H1 (cell line): ENCODE measurements around the gene THRB. TPM values are rescaled to one million over a fixed set of nuclear protein-coding genes. Genes with fewer than 3 reads are reported as not detected.

ENCODE experiments used
- CTCF ChIA-PET: fragments of 300-600 bp; sonication (Branson Sonifier 250); formaldehyde crosslinking; loops from one replicate; lab custom pipeline; 2021; ENCODE audit not compliant: partially characterized antibody; lab: Charles Lee
- POLR2A ChIA-PET: fragments of 300-600 bp; sonication (Branson Sonifier 250); formaldehyde crosslinking; loops from one replicate; lab custom pipeline; 2021; ENCODE audit warnings: inconsistent platforms; ENCODE audit not compliant: partially characterized antibody; lab: Charles Lee
- DNase-seq, 2 experiments: peaks; one replicate each; pipeline versions ENCODE4 v3.0.0 to v3.0.0-alpha.2; 2010 to 2022; ENCODE audit warnings: low spot score in 2 of 2, low read depth in 1 of 2, mixed read lengths in 1 of 2
- FAIRE-seq: peaks from 2 replicates; lab custom pipeline; 2011; peaks lifted over from hg19 to GRCh38; lab: Jason Lieb, UNC
- H2AFZ ChIP-seq: 2 replicates; pipeline ENCODE4 v1.8.1; 2012; ENCODE audit warnings: low read length, inconsistent platforms
- H2AK5ac ChIP-seq: 2 replicates; pipeline ENCODE4 v1.6.1; 2013; ENCODE audit warnings: low read depth, low read length
- H2BK120ac ChIP-seq: replicated peaks from 2 replicates; pipeline ENCODE3; 2013; ENCODE audit warnings: low read depth, low read length, inconsistent platforms
- H2BK12ac ChIP-seq: 2 replicates; pipeline ENCODE4 v1.6.1; 2013; ENCODE audit warnings: low read depth, low read length
- H2BK15ac ChIP-seq: 2 replicates; pipeline ENCODE4 v1.6.1; 2013; ENCODE audit warnings: low read length
- H2BK20ac ChIP-seq: 2 replicates; pipeline ENCODE4 v1.6.1; 2013; ENCODE audit warnings: low read length
- H2BK5ac ChIP-seq: 2 replicates; pipeline ENCODE4 v1.6.1; 2013; ENCODE audit warnings: low read depth, low read length
- H3K14ac ChIP-seq: 2 replicates; pipeline ENCODE4 v1.6.1; 2013; ENCODE audit warnings: inconsistent platforms; ENCODE audit not compliant: insufficient read length
- H3K18ac ChIP-seq: 2 replicates; pipeline ENCODE4 v1.6.1; 2013; ENCODE audit warnings: low read length; ENCODE audit errors: extremely low read depth
- H3K23ac ChIP-seq: 2 replicates; pipeline ENCODE4 v1.6.1; 2013; ENCODE audit warnings: inconsistent platforms; ENCODE audit not compliant: insufficient read length
- H3K23me2 ChIP-seq: 2 replicates; pipeline ENCODE4 v1.6.1; 2013; ENCODE audit warnings: low read depth, low read length
- H3K27ac ChIP-seq: 2 replicates; pipeline ENCODE4 v1.6.1; 2011; ENCODE audit warnings: low read depth, low read length, inconsistent platforms
- H3K27me3 ChIP-seq, 4 experiments: replicated peaks in 1 of 4; 1 replicate in 1 of 4; 2 replicates in 3 of 4; pipeline versions ENCODE4 v1.6.1 to v1.8.1; 2011 to 2013; ENCODE audit warnings: low read length in 3 of 4, mild to moderate bottlenecking in 3 of 4, inconsistent platforms in 2 of 4, mixed read lengths in 2 of 4, moderate library complexity in 1 of 4; ENCODE audit not compliant: control insufficient read depth in 3 of 4, insufficient read depth in 3 of 4; ENCODE audit errors: extremely low read depth in 1 of 4
- H3K36me3 ChIP-seq, 4 experiments: 2 replicates each; pipeline versions ENCODE4 v1.6.1 to v1.8.1; 2011 to 2013; ENCODE audit warnings: mild to moderate bottlenecking in 4 of 4, low read length in 3 of 4, moderate library complexity in 2 of 4, control low read depth in 1 of 4, inconsistent platforms in 1 of 4; ENCODE audit not compliant: insufficient read depth in 4 of 4, control insufficient read depth in 2 of 4
- H3K4ac ChIP-seq: replicated peaks from 2 replicates; pipeline ENCODE3; 2013; ENCODE audit warnings: low read length, low read depth, mixed read lengths, inconsistent platforms; ENCODE audit not compliant: insufficient read length
- H3K4me1 ChIP-seq, 4 experiments: replicated peaks in 1 of 4; 1 replicate in 1 of 4; 2 replicates in 3 of 4; pipeline versions ENCODE4 v1.6.1 to v1.8.1; 2011 to 2013; ENCODE audit warnings: low read length in 3 of 4, inconsistent platforms in 2 of 4, mixed read lengths in 1 of 4; ENCODE audit not compliant: insufficient read depth in 4 of 4, control insufficient read depth in 3 of 4
- H3K4me2 ChIP-seq, 2 experiments: 2 replicates each; pipeline versions ENCODE4 v1.6.1 to v1.8.1; 2011 to 2013; ENCODE audit warnings: low read depth in 2 of 2, low read length in 2 of 2, control low read depth in 1 of 2, inconsistent platforms in 1 of 2, mild to moderate bottlenecking in 1 of 2; ENCODE audit not compliant: insufficient read depth in 1 of 2
- H3K4me3 ChIP-seq, 4 experiments: fragments of 200-600, 300-600 bp in 1 of 4; sonication (generic), shearing (Covaris generic), sonication (Bioruptor Twin) in 1 of 4; 2 replicates each; pipeline versions ENCODE4 v1.5.1 to v1.8.1; 2011 to 2016; ENCODE audit warnings: low read length in 4 of 4, low read depth in 3 of 4, control low read depth in 2 of 4, inconsistent platforms in 2 of 4, mild to moderate bottlenecking in 2 of 4, mixed read lengths in 1 of 4, moderate library complexity in 1 of 4; ENCODE audit not compliant: insufficient read depth in 2 of 4; ENCODE audit errors: extremely low read depth in 1 of 4
- H3K56ac ChIP-seq: replicated peaks from 2 replicates; pipeline ENCODE3; 2013; ENCODE audit warnings: low read depth, mild to moderate bottlenecking, mixed read lengths, low read length, inconsistent platforms; ENCODE audit not compliant: insufficient read length
- H3K79me1 ChIP-seq: 2 replicates; pipeline ENCODE4 v1.6.1; 2013; ENCODE audit warnings: low read depth, low read length, control low read depth
- H3K79me2 ChIP-seq, 2 experiments: 2 replicates each; pipeline versions ENCODE4 v1.6.1 to v1.8.1; 2012 to 2013; ENCODE audit warnings: low read length in 2 of 2, mild to moderate bottlenecking in 2 of 2, inconsistent platforms in 1 of 2; ENCODE audit not compliant: insufficient read depth in 2 of 2, control insufficient read depth in 1 of 2
- H3K9ac ChIP-seq, 4 experiments: replicated peaks in 1 of 4; 1 replicate in 1 of 4; 2 replicates in 3 of 4; pipeline versions ENCODE4 v1.6.1 to v1.8.1; 2011 to 2013; ENCODE audit warnings: low read depth in 3 of 4, low read length in 3 of 4, control low read depth in 2 of 4, mild to moderate bottlenecking in 2 of 4, moderate library complexity in 2 of 4, inconsistent platforms in 1 of 4; ENCODE audit errors: extremely low read depth in 1 of 4
- H3K9me3 ChIP-seq, 2 experiments: 2 replicates each; pipeline versions ENCODE4 v1.6.1 to v1.8.1; 2012 to 2013; ENCODE audit warnings: mild to moderate bottlenecking in 2 of 2, moderate library complexity in 2 of 2, control low read depth in 1 of 2, inconsistent platforms in 1 of 2, low read depth in 1 of 2, low read length in 1 of 2, mixed read lengths in 1 of 2; ENCODE audit not compliant: insufficient read depth in 2 of 2
- H4K20me1 ChIP-seq, 2 experiments: replicated peaks in 1 of 2; 2 replicates each; pipeline versions ENCODE3 to v1.8.1; 2011 to 2013; ENCODE audit warnings: inconsistent platforms in 2 of 2, low read length in 2 of 2, mild to moderate bottlenecking in 1 of 2; ENCODE audit not compliant: insufficient read depth in 2 of 2, control insufficient read depth in 1 of 2
- H4K5ac ChIP-seq: 2 replicates; pipeline ENCODE4 v1.6.1; 2013; ENCODE audit warnings: low read length, low read depth, mixed read lengths, inconsistent platforms; ENCODE audit not compliant: insufficient read length
- H4K8ac ChIP-seq: 2 replicates; pipeline ENCODE4 v1.8.0; 2013; ENCODE audit warnings: mild to moderate bottlenecking, moderate library complexity, low read length, inconsistent platforms; ENCODE audit not compliant: insufficient read depth; ENCODE audit errors: extremely low read depth
- H4K91ac ChIP-seq: replicated peaks from 2 replicates; pipeline ENCODE3; 2013; ENCODE audit warnings: low read length, mixed read lengths, inconsistent platforms; ENCODE audit not compliant: insufficient read length
- EGR1 ChIP-seq: IDR thresholded peaks from 2 replicates; pipeline ENCODE4 v1.6.1; 2011; ENCODE audit warnings: low read depth, low read length, borderline replicate concordance
- MAFK ChIP-seq: IDR thresholded peaks from 2 replicates; pipeline ENCODE4 v1.6.1; 2012; ENCODE audit warnings: low read depth, mild to moderate bottlenecking, improper control_type of control experiment, low read length
- NANOG ChIP-seq: IDR thresholded peaks from 2 replicates; pipeline ENCODE4 v1.6.1; 2011; ENCODE audit warnings: low read length, low read depth, mild to moderate bottlenecking, inconsistent platforms; ENCODE audit not compliant: insufficient read depth, poor library complexity, severe bottlenecking
- NRF1 ChIP-seq: IDR thresholded peaks from 2 replicates; pipeline ENCODE4 v1.6.1; 2011; ENCODE audit warnings: mild to moderate bottlenecking, low read depth, low read length, improper control_type of control experiment
- RAD21 ChIP-seq, 2 experiments: IDR thresholded peaks in 1 of 2; conservative IDR thresholded peaks in 1 of 2; 2 replicates each; pipeline ENCODE4 v1.6.1; 2011; ENCODE audit warnings: low read depth in 2 of 2, low read length in 2 of 2, improper control_type of control experiment in 1 of 2, inconsistent platforms in 1 of 2, mild to moderate bottlenecking in 1 of 2, moderate library complexity in 1 of 2
- RXRA ChIP-seq: IDR thresholded peaks from 2 replicates; pipeline ENCODE4 v1.6.1; 2011; ENCODE audit warnings: low read depth, mild to moderate bottlenecking, low read length, moderate library complexity; ENCODE audit not compliant: insufficient read depth
- SIX5 ChIP-seq: IDR thresholded peaks from 2 replicates; pipeline ENCODE4 v1.6.1; 2011; ENCODE audit warnings: mild to moderate bottlenecking, low read depth, low read length
- SP1 ChIP-seq: IDR thresholded peaks from 2 replicates; pipeline ENCODE4 v1.6.1; 2011; ENCODE audit warnings: low read depth, low read length
- SP2 ChIP-seq: IDR thresholded peaks from 2 replicates; pipeline ENCODE4 v1.6.1; 2012; ENCODE audit warnings: mild to moderate bottlenecking, low read length, inconsistent platforms
- TAF1 ChIP-seq: IDR thresholded peaks from 2 replicates; pipeline ENCODE4 v1.6.1; 2011; ENCODE audit warnings: mild to moderate bottlenecking, low read depth, low read length
- YY1 ChIP-seq: IDR thresholded peaks from 2 replicates; pipeline ENCODE4 v1.6.1; 2011; ENCODE audit warnings: low read depth, mild to moderate bottlenecking, low read length
- WGBS, 2 experiments: shearing (Covaris generic) in 1 of 2; methylation state at CpG; one replicate each; pipeline versions ENCODE4 v1.1.6 to v1.1.7; 2013 to 2015; ENCODE audit warnings: low lambda C conversion rate in 2 of 2, mixed read lengths in 2 of 2, inconsistent platforms in 1 of 2, low coverage in 1 of 2, missing lambda C conversion rate in 1 of 2; ENCODE audit not compliant: insufficient replicate concordance in 2 of 2, insufficient coverage in 1 of 2, insufficient read length in 1 of 2; ENCODE audit errors: extremely low coverage in 1 of 2, missing lambda C conversion rate in 1 of 2; 5-methylcytosine and 5-hydroxymethylcytosine counted together
- polyA plus RNA-seq, 7 experiments: library from polyadenylated mRNA; depleted of rRNA in 3 of 7; stranded (reverse) in 5 of 7; unstranded in 2 of 7; fragments of >200 nt in 5 of 7; fragments of 200-250 nt in 2 of 7; gene quantifications; 1 replicate in 5 of 7; 2 replicates in 1 of 7; 4 replicates in 1 of 7; pipeline versions ENCODE4 v1.2.1 to v1.2.3, GENCODE V29; 2011 to 2013; ENCODE audit warnings: missing spikeins in 2 of 7, mixed read lengths in 2 of 7
- total RNA-seq: library from RNA; stranded (reverse); fragmentation: NEBNext Ultra II Directional; extraction: Animal tissue kit (Norgen Biotek cat#: 25700); gene quantifications from 2 replicates; pipeline ENCODE4 v1.2.1, GENCODE V29; 2021

Gene THRB
- total and polyA plus RNA-seq, 2 of the 8 experiments (the other 6 are each of a cell fraction or from before 2014, with no cell fraction given) = 0.98 to 3.9 TPM

GRCh38 chr3:24519368-24520100 is 24.9 kb upstream of the THRB start:
- no peak overlapping the region; the same call in 1 of the 2 replicates for H2AK5ac ChIP-seq
- no peak overlapping the region for H3K18ac ChIP-seq
- H3K79me1 ChIP-seq = no peaks in the 10 kb centered on the region
- no peak overlapping the region for H2BK120ac ChIP-seq
- ChIA-PET POLR2A (interaction anchor here (0.6 kb wide), 1 partner anchor 1685 kb away, joined by 4 read pairs; no protein-coding TSS in a partner anchor), CTCF (no interaction called here)
- no peak overlapping the region for H4K91ac ChIP-seq
- no peak overlapping the region for H4K5ac ChIP-seq
- no peak overlapping the region for H2AFZ ChIP-seq
- peaks cover 27 to 43% (median 40%) of the 10 kb centered on the region in 4 experiments for H3K27me3 ChIP-seq
- H3K23ac ChIP-seq = no peak overlapping the region
- no peak for DNase-seq
- H3K9ac ChIP-seq = no peak overlapping the region
- H3K14ac ChIP-seq = no peak overlapping the region
- H2BK5ac ChIP-seq = no peak overlapping the region
- H4K8ac ChIP-seq = no peak overlapping the region
- WGBS, 2 experiments = 62% methylated on average over 15 of the region's 15 CpGs; no CpG with 5 or more reads in 1 of the 2 experiments
- no peaks in the 10 kb centered on the region for H3K36me3 ChIP-seq
- H3K27ac ChIP-seq = no peak overlapping the region
- H3K56ac ChIP-seq = no peak overlapping the region
- H3K23me2 ChIP-seq = peaks cover 12% of the 10 kb centered on the region; the same call in 1 of the 2 replicates
- H3K4me1 ChIP-seq = peaks cover 4 to 20% (median 11%) of the 10 kb centered on the region in 4 experiments
- H3K4me2 ChIP-seq = peak overlapping the region; percentile 41 to 78; a peak in 3 of 4 replicates
- H2BK20ac ChIP-seq = no peak overlapping the region
- H2BK15ac ChIP-seq = no peak overlapping the region
- H3K4me3 ChIP-seq = peak overlapping the region in 2 of 4 experiments; percentile 6 to 31; a peak in 2 of 8 replicates
- no peak overlapping the region for H3K4ac ChIP-seq
- FAIRE-seq = peak; percentile 74
- H3K9me3 ChIP-seq = no peaks in the 10 kb centered on the region
- no peaks in the 10 kb centered on the region for H3K79me2 ChIP-seq
- H2BK12ac ChIP-seq = no peak overlapping the region
- H4K20me1 ChIP-seq = peaks cover 3 to 4% of the 10 kb centered on the region in 2 experiments
- TF ChIP-seq RAD21 (IDR thresholded peaks at IDR 0.05 in 1 of 2, conservative IDR thresholded peaks at IDR 0.05 in 1 of 2; ENCODE audit: low read depth in 2 of 2, low read length in 2 of 2) (no peak), SP2 (no peak), NRF1 (no peak), EGR1 (no peak), SP1 (peak; percentile 38; the same call in 1 of the 2 replicates), RXRA (no peak), NANOG (peak; percentile 57), SIX5 (no peak), TAF1 (no peak), MAFK (peak; percentile 26; the same call in 1 of the 2 replicates), YY1 (0 out of 2 replicates have a peak, but pooled peaks have one; percentile 14)
